ENCODE results near the gene OR56A5. TPM values are rescaled to one million over a fixed set of nuclear protein-coding genes. Genes with fewer than 3 reads are reported as not detected.

OR56A5 gene
- total and polyA plus RNA-seq, 7 donors, result not detected

DNA sequence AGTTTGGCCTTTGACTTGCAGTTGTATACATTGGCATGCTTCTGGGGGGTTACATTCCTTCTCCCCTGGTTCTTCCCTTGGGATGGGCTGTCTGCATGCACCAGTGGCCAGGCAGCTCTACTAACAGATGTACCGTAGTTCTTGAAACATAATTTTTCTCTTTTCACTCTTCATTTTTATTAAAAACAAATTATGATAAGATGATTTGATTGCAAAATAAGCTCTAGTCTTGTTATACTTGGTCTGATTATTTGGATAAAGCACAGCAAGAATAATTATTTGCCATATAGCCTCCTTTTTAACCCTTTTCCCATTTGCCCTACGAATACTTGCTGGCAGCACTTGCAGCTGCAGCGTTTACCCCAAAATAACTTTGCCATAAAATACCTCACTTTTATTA, 12.7 kb downstream of the OR56A5 start:
- no peak overlapping the region for H3K27ac ChIP-seq
- WGBS, 2 donors, result 88 to 90% methylated on average over 3 of the region's 3 CpGs
- intact Hi-C loops (cut with DNase I), result no loop called here

DNA sequence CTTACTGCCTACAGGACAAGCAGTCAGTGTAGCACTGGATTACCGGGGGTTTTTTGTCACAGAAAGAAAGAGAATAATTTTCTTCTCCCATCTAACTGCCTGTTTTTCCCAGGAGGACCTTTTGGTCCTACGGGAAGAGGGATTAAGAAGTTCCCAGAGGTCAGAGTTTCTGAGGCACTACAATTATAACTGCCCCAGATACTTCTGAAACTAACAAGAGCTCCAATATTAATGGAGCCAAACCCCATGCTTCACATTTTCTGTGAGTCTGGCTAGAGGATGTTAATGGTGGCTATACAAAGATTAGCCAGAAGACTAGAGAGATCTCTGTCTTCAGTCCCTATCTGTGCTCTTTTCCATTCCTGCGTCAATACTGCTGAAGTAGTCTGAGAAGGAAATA, 26.3 kb downstream of the OR56A5 start, which contains the start of gene OR56A3:
OR56A3 (plus strand) TSS at position 301 of the 400 bp plus-strand sequence. CDS start 5,096 bp downstream, outside the sequence.
- Histone ChIP-seq H3K27ac (no peak within 1 kb of the TSS), H3K4me1 (no peaks in the 10 kb centered on the region), H3K36me3 (no peaks in the 10 kb centered on the region), H3K27me3 (no peaks in the 10 kb centered on the region), H3K4me3 (no peak within 1 kb of the TSS), H3K9me3 (no peaks in the 10 kb centered on the region)
- no peak for DNase-seq
- WGBS, 2 donors, result 84 to 86% methylated on average over 3 of the region's 3 CpGs
- TF ChIP-seq POLR2AphosphoS5 (IDR thresholded peaks at IDR 0.05), result no peak
- no peak for TF ChIP-seq POLR2A (IDR thresholded peaks at IDR 0.05)
- intact Hi-C loops (cut with DNase I), result no loop called here

More for the DNA sequence above, 12.7 kb downstream of the OR56A5 start:
- DNase-seq, result no peak
- peaks cover 0 to 3% (median 1%) of the 10 kb centered on the region in 4 donors for H3K9me3 ChIP-seq
- TF ChIP-seq, protein P1, sequence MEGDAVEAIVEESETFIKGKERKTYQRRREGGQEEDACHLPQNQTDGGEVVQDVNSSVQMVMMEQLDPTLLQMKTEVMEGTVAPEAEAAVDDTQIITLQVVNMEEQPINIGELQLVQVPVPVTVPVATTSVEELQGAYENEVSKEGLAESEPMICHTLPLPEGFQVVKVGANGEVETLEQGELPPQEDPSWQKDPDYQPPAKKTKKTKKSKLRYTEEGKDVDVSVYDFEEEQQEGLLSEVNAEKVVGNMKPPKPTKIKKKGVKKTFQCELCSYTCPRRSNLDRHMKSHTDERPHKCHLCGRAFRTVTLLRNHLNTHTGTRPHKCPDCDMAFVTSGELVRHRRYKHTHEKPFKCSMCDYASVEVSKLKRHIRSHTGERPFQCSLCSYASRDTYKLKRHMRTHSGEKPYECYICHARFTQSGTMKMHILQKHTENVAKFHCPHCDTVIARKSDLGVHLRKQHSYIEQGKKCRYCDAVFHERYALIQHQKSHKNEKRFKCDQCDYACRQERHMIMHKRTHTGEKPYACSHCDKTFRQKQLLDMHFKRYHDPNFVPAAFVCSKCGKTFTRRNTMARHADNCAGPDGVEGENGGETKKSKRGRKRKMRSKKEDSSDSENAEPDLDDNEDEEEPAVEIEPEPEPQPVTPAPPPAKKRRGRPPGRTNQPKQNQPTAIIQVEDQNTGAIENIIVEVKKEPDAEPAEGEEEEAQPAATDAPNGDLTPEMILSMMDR (IDR thresholded peaks at IDR 0.05), result no peak
- TF ChIP-seq POLR2AphosphoS5 (IDR thresholded peaks at IDR 0.05) (no peak), EP300 (IDR thresholded peaks at IDR 0.05) (no peak), POLR2A (IDR thresholded peaks at IDR 0.05) (no peak)
- H3K4me3 ChIP-seq, result no peak overlapping the region
- no peaks in the 10 kb centered on the region for H3K36me3 ChIP-seq
- H3K4me1 ChIP-seq, result no peaks in the 10 kb centered on the region
- H3K27me3 ChIP-seq, result no peaks in the 10 kb centered on the region

GRCh38 chr11:5940748-5941147, 27.5 kb downstream of the OR56A5 start:
- 93 to 95% methylated on average over 2 of the region's 2 CpGs for WGBS, 2 donors

DNA sequence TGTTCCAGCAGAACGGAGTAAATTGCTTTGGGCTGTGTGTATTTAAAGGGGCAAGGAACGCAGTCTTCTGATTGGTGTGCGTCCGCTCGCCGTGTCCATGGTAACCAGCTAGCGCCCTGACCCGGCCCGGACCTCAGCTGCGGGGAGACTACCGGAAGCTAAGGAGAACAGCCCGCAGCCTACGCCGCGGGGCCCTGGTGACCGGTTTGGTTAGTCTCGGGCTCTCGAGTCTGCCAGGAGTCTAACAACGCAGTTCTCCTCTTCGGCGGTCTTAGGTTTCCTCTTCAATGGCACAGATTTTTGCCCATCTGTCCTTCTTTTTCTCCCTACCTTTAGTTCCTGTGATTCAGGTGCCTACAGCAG, 29.7 kb downstream of the OR56A5 start:
- H3K27me3 ChIP-seq, result no peaks in the 10 kb centered on the region
- no peak for DNase-seq
- H3K36me3 ChIP-seq, result no peaks in the 10 kb centered on the region
- 71 to 81% methylated on average over 21 of the region's 21 CpGs for WGBS, 2 donors
- H3K27ac ChIP-seq, result no peak overlapping the region
- no peaks in the 10 kb centered on the region for H3K9me3 ChIP-seq
- no peak for TF ChIP-seq POLR2A (IDR thresholded peaks at IDR 0.05)
- TF ChIP-seq, protein P1 (IDR thresholded peaks at IDR 0.05), result no peak
- TF ChIP-seq EP300 (IDR thresholded peaks at IDR 0.05), result no peak
- TF ChIP-seq POLR2AphosphoS5 (IDR thresholded peaks at IDR 0.05), result no peak
- intact Hi-C loops (cut with DNase I), result no loop called here
- no peaks in the 10 kb centered on the region for H3K4me1 ChIP-seq
- H3K4me3 ChIP-seq, result no peak overlapping the region

More at GRCh38 chr11:5940748-5941147, 27.5 kb downstream of the OR56A5 start:
- no peak overlapping the region for H3K4me3 ChIP-seq
- TF ChIP-seq EP300 (IDR thresholded peaks at IDR 0.05) (no peak), POLR2A (IDR thresholded peaks at IDR 0.05) (no peak), POLR2AphosphoS5 (IDR thresholded peaks at IDR 0.05) (no peak)
- TF ChIP-seq, protein P1 (IDR thresholded peaks at IDR 0.05), result no peak
- H3K27me3 ChIP-seq, result no peaks in the 10 kb centered on the region
- no peaks in the 10 kb centered on the region for H3K9me3 ChIP-seq
- intact Hi-C loops (cut with DNase I), result no loop called here
- no peak for DNase-seq
- H3K27ac ChIP-seq, result no peak overlapping the region
- H3K4me1 ChIP-seq, result no peaks in the 10 kb centered on the region
- no peaks in the 10 kb centered on the region for H3K36me3 ChIP-seq

GRCh38 chr11:5937868-5938602, 30.3 kb downstream of the OR56A5 start:
- DNase-seq, result no peak

More at GRCh38 chr11:5937868-5938602, 30.3 kb downstream of the OR56A5 start:
- H3K36me3 ChIP-seq, result no peaks in the 10 kb centered on the region
- WGBS, 2 donors, result 89 to 95% methylated on average over 39 of the region's 39 CpGs
- H3K9me3 ChIP-seq, result no peaks in the 10 kb centered on the region
- no peak overlapping the region for H3K27ac ChIP-seq
- TF ChIP-seq POLR2AphosphoS5 (IDR thresholded peaks at IDR 0.05), result no peak
- no peaks in the 10 kb centered on the region for H3K4me1 ChIP-seq
- no peaks in the 10 kb centered on the region for H3K27me3 ChIP-seq
- no peak overlapping the region for H3K4me3 ChIP-seq
- intact Hi-C loops (cut with DNase I), result no loop called here
